HepG2 (cell line): ENCODE results near the gene SLC25A25. TPM values are rescaled to one million over a fixed set of nuclear protein-coding genes. Genes with fewer than 3 reads are reported as not detected.
A peak's percentile ranks its signal among the peaks of the same experiment; 100 is the strongest.

ENCODE experiments used
- AHR ChIP-seq: IDR thresholded peaks from 2 replicates; pipeline ENCODE4 v1.6.1; 2018; ENCODE audit warnings: missing genetic modification reagents, missing compliant biosample characterization
- ATF6 ChIP-seq: sonication (generic); formaldehyde crosslinking; conservative IDR thresholded peaks from 2 replicates; pipeline ENCODE4 v1.4.0; 2020; ENCODE audit warnings: missing genetic modification reagents
- BCL3 ChIP-seq: sonication (generic); formaldehyde crosslinking; IDR thresholded peaks from 2 replicates; pipeline ENCODE4 v1.5.1; 2020; ENCODE audit warnings: mild to moderate bottlenecking, missing genetic modification reagents, moderate library complexity
- CHD4 ChIP-seq: fragments of 200-600 bp; sonication (generic); IDR thresholded peaks from 2 replicates; pipeline ENCODE4 v1.7.0; 2017; ENCODE audit warnings: mild to moderate bottlenecking, low read length, borderline replicate concordance
- JDP2 ChIP-seq: sonication (generic); formaldehyde crosslinking; IDR thresholded peaks from 2 replicates; pipeline ENCODE4 v1.8.1; 2022; ENCODE audit warnings: missing genetic modification reagents, borderline replicate concordance
- PRDM10 ChIP-seq: sonication (generic); formaldehyde crosslinking; IDR thresholded peaks from 2 replicates; pipeline ENCODE4 v1.4.0; 2020; ENCODE audit warnings: low read depth, missing genetic modification reagents
- RXRB ChIP-seq: IDR thresholded peaks from 2 replicates; pipeline ENCODE4 v1.6.1; 2016; ENCODE audit warnings: borderline replicate concordance, missing genetic modification reagents, missing compliant biosample characterization
- TRIM24 ChIP-seq: sonication (generic); formaldehyde crosslinking; IDR thresholded peaks from 2 replicates; pipeline ENCODE4 v1.8.0; 2022; ENCODE audit warnings: mild to moderate bottlenecking, missing genetic modification reagents
- ZBTB14 ChIP-seq: sonication (generic); formaldehyde crosslinking; IDR thresholded peaks from 2 replicates; pipeline ENCODE4 v1.4.0; 2020; ENCODE audit warnings: missing genetic modification reagents
- ZHX1 ChIP-seq: sonication (generic); formaldehyde crosslinking; IDR thresholded peaks from 2 replicates; pipeline ENCODE4 v1.8.1; 2022; ENCODE audit warnings: low read depth, mild to moderate bottlenecking, missing genetic modification reagents
- ZNF280B ChIP-seq: sonication (generic); formaldehyde crosslinking; IDR thresholded peaks from 2 replicates; pipeline ENCODE4 v1.5.0; 2020; ENCODE audit warnings: missing genetic modification reagents, mild to moderate bottlenecking, borderline replicate concordance
- ZNF362 ChIP-seq: sonication (generic); formaldehyde crosslinking; IDR thresholded peaks from 2 replicates; pipeline ENCODE4 v1.4.0; 2020; ENCODE audit warnings: missing genetic modification reagents, mild to moderate bottlenecking, borderline replicate concordance
- ZNF564 ChIP-seq: sonication (generic); formaldehyde crosslinking; IDR thresholded peaks from 2 replicates; pipeline ENCODE4 v1.8.1; 2023; ENCODE audit warnings: mild to moderate bottlenecking, missing genetic modification reagents
- ZNF567 ChIP-seq: sonication (generic); formaldehyde crosslinking; IDR thresholded peaks from 2 replicates; pipeline ENCODE4 v1.8.1; 2023; ENCODE audit warnings: mild to moderate bottlenecking, missing genetic modification reagents, borderline replicate concordance
- polyA plus RNA-seq, 8 experiments: library from polyadenylated mRNA; depleted of rRNA in 3 of 8; stranded (reverse) in 7 of 8; unstranded in 1 of 8; fragments of >200 nt; fragmentation: Illumina TruSeq in 4 of 8; extraction: Trizol in 4 of 8; gene quantifications; 2 replicates each; pipeline versions ENCODE4 v1.2.1 to v1.2.3, GENCODE V29; 2011 to 2016; ENCODE audit warnings: low read depth in 4 of 8, missing spikeins in 1 of 8, mixed read lengths in 1 of 8; ENCODE audit not compliant: insufficient read depth in 1 of 8
- total RNA-seq, 5 experiments: library from RNA; depleted of rRNA; stranded (reverse); fragments of >200 nt; fragmentation: Illumina TruSeq; extraction: Trizol; gene quantifications; 2 replicates each; pipeline ENCODE4 v1.2.3, GENCODE V29; 2016; ENCODE audit warnings: low read depth in 1 of 5

The SLC25A25 gene
- total and polyA plus RNA-seq, 2 of the 13 experiments (the other 11 are each of a cell fraction or from before 2014, with no cell fraction given), result 10.5 to 24.8 TPM

- TF ChIP-seq ATF6 (CRISPR knock-in tag) (no peak), ZNF567 (0 out of 2 replicates have a peak, but pooled peaks have one; percentile 79), PRDM10 (CRISPR knock-in tag) (no peak), JDP2 (CRISPR knock-in tag) (no peak), ZBTB14 (CRISPR knock-in tag) (peak; percentile 60), ZHX1 (CRISPR knock-in tag) (peak; percentile 30; the same call in 1 of the 2 replicates), BCL3 (peak; percentile 78), RXRB (0 out of 2 replicates have a peak, but pooled peaks have one; percentile 17), TRIM24 (CRISPR knock-in tag) (no peak), CHD4 (no peak), ZNF564 (CRISPR knock-in tag) (0 out of 2 replicates have a peak, but pooled peaks have one; percentile 22), ZNF362 (CRISPR knock-in tag) (peak; percentile 27; the same call in 1 of the 2 replicates), AHR (CRISPR knock-in tag) (0 out of 2 replicates have a peak, but pooled peaks have one; percentile 31), ZNF280B (CRISPR knock-in tag) (no peak)
These were observed 59.5 kb downstream of the SLC25A25 start, which contains the start of gene PTGES2 (continued) for GRCh38 chr9:128127568-128127989.
